HepG2 (cell line): ENCODE data around the gene C19orf85.

Experiments
- EP300 ChIP-seq, 3 experiments: sonication (generic) in 1 of 3; formaldehyde crosslinking in 1 of 3; IDR thresholded peaks; 2 replicates each; pipeline versions ENCODE4 v1.5.1 to v1.6.1; 2011 to 2020; ENCODE audit warnings: low read depth in 2 of 3, low read length in 2 of 3, borderline replicate concordance in 1 of 3, improper control_type of control experiment in 1 of 3, mild to moderate bottlenecking in 1 of 3, missing genetic modification reagents in 1 of 3, moderate library complexity in 1 of 3
- NCOA5 ChIP-seq: sonication (generic); formaldehyde crosslinking; IDR thresholded peaks from 2 replicates; pipeline ENCODE4 v1.4.0; 2020; ENCODE audit warnings: missing genetic modification reagents
- NFIC ChIP-seq: IDR thresholded peaks from 2 replicates; pipeline ENCODE4 v1.6.1; 2012; ENCODE audit warnings: mild to moderate bottlenecking, low read length, inconsistent platforms
- SP1 ChIP-seq, 2 experiments: fragments of 450-650 bp in 1 of 2; sonication (generic) in 1 of 2; formaldehyde crosslinking in 1 of 2; IDR thresholded peaks; 2 replicates each; pipeline versions ENCODE4 v1.4.0 to v1.6.1; 2016 to 2020; ENCODE audit warnings: missing genetic modification reagents in 1 of 2
- ZNF263 ChIP-seq: sonication (generic); formaldehyde crosslinking; IDR thresholded peaks from 2 replicates; pipeline ENCODE4 v1.4.0; 2020; ENCODE audit warnings: missing genetic modification reagents

DNA sequence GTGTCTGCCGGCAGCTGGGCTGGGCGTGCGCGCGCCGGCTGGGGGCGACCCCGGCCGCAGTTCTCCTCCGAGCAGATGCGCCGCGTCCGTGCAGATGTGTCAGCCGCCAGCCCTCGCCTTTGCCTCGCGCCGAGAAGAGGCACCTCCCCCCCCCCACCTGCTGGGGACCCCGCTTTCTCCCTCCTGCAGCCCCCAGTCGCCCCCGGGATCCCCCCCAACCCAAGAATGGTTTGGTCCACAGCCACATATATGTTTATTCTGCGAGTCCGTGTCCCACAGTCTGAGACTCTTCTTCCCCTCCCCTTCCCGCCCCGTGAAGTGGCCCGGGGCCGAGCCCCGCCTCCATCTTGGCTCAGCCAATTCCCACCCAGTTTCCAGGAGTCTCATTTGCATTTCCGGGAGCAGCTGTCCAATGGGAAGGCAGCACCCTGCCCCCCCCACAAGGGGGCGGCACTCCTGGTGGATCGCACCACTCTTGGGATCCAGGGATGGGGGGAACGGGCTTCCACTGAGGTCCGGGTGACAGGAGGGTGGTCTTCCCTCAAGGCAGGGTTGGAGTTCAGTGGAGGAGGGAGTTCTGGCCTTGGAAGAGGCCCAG lies 11.7 kb downstream of the C19orf85 start:
- no peak for TF ChIP-seq ZNF263
- no peak for TF ChIP-seq NFIC
- no peak for TF ChIP-seq EP300 (IDR thresholded peaks at IDR 0.05; ENCODE audit: low read depth in 2 of 2, low read length in 2 of 2)
- TF ChIP-seq EP300 (CRISPR knock-in tag; IDR thresholded peaks at IDR 0.05; ENCODE audit: borderline replicate concordance) = no peak
- no peak for TF ChIP-seq NCOA5 (CRISPR knock-in tag)
- TF ChIP-seq SP1 (IDR thresholded peaks at IDR 0.05) = no peak
- peak; percentile 14; the same call in 1 of the 2 replicates for TF ChIP-seq SP1 (CRISPR knock-in tag; IDR thresholded peaks at IDR 0.05)
